BJ (cell line): Measurements from ENCODE around the gene XRCC4. TPM values are rescaled to one million over a fixed set of nuclear protein-coding genes. Genes with fewer than 3 reads are reported as not detected.

ENCODE experiments used
- CTCF ChIA-PET: fragments of 350-600 bp; formaldehyde crosslinking; extraction: SDS; loops from one replicate; lab custom pipeline; 2021; ENCODE audit warnings: antibody characterized with exemption, inconsistent platforms; lab: Yijun Ruan, JAX
- POLR2A ChIA-PET: fragments of 300-600 bp; sonication (Branson Sonifier 250); formaldehyde crosslinking; extraction: SDS; loops from one replicate; lab custom pipeline; 2021; ENCODE audit warnings: antibody characterized with exemption; lab: Charles Lee
- DNase-seq: peaks from one replicate; pipeline ENCODE4 v3.0.0-alpha.2; 2011; ENCODE audit warnings: low read depth
- H3K27me3 ChIP-seq: 2 replicates; pipeline ENCODE4 v1.6.0; 2011; ENCODE audit warnings: low read length; ENCODE audit not compliant: control insufficient read depth, insufficient read depth
- H3K36me3 ChIP-seq: 2 replicates; pipeline ENCODE4 v1.5.1; 2011; ENCODE audit warnings: low read length; ENCODE audit not compliant: control insufficient read depth, insufficient read depth
- H3K4me3 ChIP-seq: 2 replicates; pipeline ENCODE4 v1.5.1; 2011; ENCODE audit warnings: low read depth, mild to moderate bottlenecking, control low read depth, low read length
- polyA plus RNA-seq: library from polyadenylated mRNA; depleted of rRNA; stranded (reverse); fragments of >200 nt; gene quantifications from 2 replicates; pipeline ENCODE4 v1.2.3, GENCODE V29; 2011
- TF ChIP-seq, protein P1 (sequence below): IDR thresholded peaks from 2 replicates; pipeline ENCODE4 v1.5.1; 2011; ENCODE audit warnings: low read depth, mild to moderate bottlenecking, control low read depth, inconsistent platforms, low read length, moderate library complexity; ENCODE audit not compliant: insufficient read depth

Gene XRCC4
- polyA plus RNA-seq, 1 experiment, result 1.6 TPM

DNA sequence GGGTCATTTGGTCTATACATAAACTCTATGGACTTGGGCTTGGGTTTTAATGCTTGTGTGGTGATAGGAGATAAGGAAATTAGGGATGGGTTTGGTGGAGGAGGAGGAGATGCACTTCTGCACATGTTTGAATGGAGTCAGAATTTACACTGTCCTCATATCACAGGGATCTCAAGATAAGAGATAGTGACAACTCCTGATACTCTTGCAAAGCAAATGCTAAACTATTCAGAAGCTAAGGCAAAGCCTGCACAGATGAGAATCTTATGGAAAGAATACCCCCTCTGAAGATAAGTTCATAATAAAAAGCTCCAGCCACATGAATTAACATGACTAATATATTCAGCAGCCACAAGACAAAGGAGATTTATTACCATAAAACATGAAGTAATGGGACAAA, 90.2 kb downstream of the XRCC4 start:
- Histone ChIP-seq H3K36me3 (no peaks in the 10 kb centered on the region), H3K27me3 (no peaks in the 10 kb centered on the region), H3K4me3 (no peak overlapping the region)
- TF ChIP-seq, protein P1, sequence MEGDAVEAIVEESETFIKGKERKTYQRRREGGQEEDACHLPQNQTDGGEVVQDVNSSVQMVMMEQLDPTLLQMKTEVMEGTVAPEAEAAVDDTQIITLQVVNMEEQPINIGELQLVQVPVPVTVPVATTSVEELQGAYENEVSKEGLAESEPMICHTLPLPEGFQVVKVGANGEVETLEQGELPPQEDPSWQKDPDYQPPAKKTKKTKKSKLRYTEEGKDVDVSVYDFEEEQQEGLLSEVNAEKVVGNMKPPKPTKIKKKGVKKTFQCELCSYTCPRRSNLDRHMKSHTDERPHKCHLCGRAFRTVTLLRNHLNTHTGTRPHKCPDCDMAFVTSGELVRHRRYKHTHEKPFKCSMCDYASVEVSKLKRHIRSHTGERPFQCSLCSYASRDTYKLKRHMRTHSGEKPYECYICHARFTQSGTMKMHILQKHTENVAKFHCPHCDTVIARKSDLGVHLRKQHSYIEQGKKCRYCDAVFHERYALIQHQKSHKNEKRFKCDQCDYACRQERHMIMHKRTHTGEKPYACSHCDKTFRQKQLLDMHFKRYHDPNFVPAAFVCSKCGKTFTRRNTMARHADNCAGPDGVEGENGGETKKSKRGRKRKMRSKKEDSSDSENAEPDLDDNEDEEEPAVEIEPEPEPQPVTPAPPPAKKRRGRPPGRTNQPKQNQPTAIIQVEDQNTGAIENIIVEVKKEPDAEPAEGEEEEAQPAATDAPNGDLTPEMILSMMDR, result no peak
- ChIA-PET POLR2A (no interaction called here), CTCF (interaction anchor here (1.0 kb wide), 1 partner anchor 10 kb away, joined by 3 read pairs; no protein-coding TSS in a partner anchor)
- no peak for DNase-seq

DNA sequence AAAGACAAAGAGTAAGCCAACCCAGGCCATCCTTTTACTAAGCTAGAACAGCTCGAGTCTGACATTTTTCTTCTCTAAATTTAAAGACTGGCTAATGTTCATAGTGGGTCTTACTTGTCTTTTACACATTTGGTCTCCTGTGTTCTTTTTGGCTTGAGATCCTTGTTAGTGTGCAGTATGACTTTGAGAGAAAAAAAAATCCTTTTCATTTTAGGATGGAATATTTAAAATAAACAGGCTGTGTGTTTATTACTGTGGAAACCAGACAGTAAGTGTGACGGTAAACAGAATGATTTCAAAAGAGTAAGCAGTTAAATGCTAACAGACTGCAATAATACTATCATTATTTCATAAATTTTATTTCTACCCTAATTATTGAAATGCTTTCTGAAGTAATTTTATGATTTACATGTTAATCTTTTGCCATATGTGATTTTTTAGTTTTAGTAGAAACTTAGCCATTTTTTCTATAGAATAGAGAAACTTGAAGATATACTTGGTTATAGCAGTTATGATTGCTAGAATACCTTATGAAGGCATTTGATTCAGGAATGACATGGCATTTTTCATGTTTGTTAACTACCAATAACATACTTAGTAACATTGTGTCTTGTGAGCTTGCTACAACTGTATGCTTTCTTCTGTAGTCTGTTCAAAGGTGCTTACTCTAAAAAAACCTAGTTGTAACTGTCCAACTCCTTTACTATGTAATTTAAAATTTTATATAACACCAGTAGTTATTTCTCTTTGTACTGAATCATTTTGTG, 92.4 kb downstream of the XRCC4 start:
- H3K36me3 ChIP-seq, result no peaks in the 10 kb centered on the region
- ChIA-PET POLR2A (no interaction called here), CTCF (interaction anchor here (0.8 kb wide), 1 partner anchor 12 kb away, joined by 3 read pairs; no protein-coding TSS in a partner anchor)
- DNase-seq, result no peak
- no peaks in the 10 kb centered on the region for H3K27me3 ChIP-seq
- TF ChIP-seq, protein P1, result no peak
- no peak overlapping the region for H3K4me3 ChIP-seq

DNA sequence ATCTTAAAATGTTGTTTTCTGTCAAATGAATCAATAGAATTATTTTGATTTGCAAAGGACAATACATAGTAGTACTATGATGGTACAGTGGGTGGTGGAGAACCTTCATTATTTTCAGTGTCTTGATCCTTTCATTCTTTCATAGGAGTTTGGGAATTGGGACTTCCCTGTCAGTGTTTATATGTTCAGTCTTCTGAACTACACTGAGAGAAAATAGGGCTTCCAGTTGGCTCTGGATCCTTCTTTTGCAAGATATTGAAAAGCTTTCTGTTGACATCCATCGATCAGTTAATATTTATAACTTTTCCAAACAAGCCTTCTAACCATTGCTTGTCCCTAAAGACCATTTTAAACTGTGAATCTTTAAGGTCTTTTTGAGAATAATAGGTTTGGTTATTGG, 94.7 kb downstream of the XRCC4 start:
- TF ChIP-seq, protein P1, result no peak
- POLR2A ChIA-PET, result no interaction called here
- CTCF ChIA-PET, result interaction anchor here (0.6 kb wide), 1 partner anchor 11 kb away, joined by 3 read pairs; no protein-coding TSS in a partner anchor

DNA sequence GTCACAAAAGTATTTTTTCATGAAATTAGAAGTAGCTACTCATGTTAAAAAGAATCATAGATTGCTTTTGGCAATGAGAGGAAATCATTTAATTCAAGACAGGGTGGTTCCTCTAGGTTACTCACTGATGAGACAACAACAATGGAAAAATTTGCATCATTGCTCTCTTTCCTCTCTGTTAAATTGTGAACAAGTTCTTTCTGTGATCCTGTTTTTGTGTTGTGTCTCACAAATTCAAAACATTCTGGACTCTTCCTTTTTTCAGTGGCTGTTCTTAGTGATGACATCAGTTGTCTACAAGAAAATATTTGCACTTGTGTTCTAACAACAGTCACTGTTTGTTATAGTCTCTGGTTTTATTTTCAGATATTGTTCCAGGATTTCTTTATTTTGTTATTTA, 95.3 kb downstream of the XRCC4 start:
- Histone ChIP-seq H3K4me3 (no peak overlapping the region), H3K27me3 (no peaks in the 10 kb centered on the region), H3K36me3 (no peaks in the 10 kb centered on the region)
- TF ChIP-seq, protein P1, result no peak
- DNase-seq, result no peak
- POLR2A ChIA-PET, result no interaction called here
- CTCF ChIA-PET, result no interaction called here

More for the DNA sequence above, 94.7 kb downstream of the XRCC4 start:
- Histone ChIP-seq H3K36me3 (no peaks in the 10 kb centered on the region), H3K4me3 (no peak overlapping the region), H3K27me3 (no peaks in the 10 kb centered on the region)
- no peak for DNase-seq

DNA sequence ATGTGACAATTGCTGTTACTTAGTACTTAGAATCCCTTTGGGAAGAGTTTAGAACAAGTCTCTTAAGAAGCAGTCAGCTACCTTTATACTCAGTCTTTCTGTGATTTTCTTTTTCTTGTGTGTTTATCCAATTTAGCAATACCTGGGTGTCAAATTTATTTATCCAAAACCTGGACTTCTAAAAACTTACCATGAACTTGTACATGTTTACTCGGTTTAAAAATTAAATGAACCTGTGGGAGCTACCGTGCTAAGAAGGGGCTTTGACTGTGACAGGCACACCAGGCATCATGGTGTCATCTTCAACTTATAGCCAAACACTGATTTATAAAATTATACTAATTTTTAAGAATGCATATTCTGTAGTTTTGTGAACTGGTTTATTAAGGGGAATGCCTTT, 96.5 kb downstream of the XRCC4 start:
- DNase-seq, result no peak
- ChIA-PET CTCF (no interaction called here), POLR2A (no interaction called here)
- no peaks in the 10 kb centered on the region for H3K36me3 ChIP-seq
- H3K27me3 ChIP-seq, result no peaks in the 10 kb centered on the region
- TF ChIP-seq, protein P1, result no peak
- no peak overlapping the region for H3K4me3 ChIP-seq
